Erythroblast (primary cell): ENCODE results near the gene RAB11FIP4.

ENCODE experiments used
- GATA1 ChIP-seq: IDR thresholded peaks from 2 replicates; pipeline ENCODE4 v1.6.1; 2011; ENCODE audit warnings: low read depth, mild to moderate bottlenecking, control low read depth, low read length, moderate library complexity
- POLR2A ChIP-seq: IDR thresholded peaks from 2 replicates; pipeline ENCODE4 v1.6.1; 2011; ENCODE audit warnings: mild to moderate bottlenecking, low read length

DNA sequence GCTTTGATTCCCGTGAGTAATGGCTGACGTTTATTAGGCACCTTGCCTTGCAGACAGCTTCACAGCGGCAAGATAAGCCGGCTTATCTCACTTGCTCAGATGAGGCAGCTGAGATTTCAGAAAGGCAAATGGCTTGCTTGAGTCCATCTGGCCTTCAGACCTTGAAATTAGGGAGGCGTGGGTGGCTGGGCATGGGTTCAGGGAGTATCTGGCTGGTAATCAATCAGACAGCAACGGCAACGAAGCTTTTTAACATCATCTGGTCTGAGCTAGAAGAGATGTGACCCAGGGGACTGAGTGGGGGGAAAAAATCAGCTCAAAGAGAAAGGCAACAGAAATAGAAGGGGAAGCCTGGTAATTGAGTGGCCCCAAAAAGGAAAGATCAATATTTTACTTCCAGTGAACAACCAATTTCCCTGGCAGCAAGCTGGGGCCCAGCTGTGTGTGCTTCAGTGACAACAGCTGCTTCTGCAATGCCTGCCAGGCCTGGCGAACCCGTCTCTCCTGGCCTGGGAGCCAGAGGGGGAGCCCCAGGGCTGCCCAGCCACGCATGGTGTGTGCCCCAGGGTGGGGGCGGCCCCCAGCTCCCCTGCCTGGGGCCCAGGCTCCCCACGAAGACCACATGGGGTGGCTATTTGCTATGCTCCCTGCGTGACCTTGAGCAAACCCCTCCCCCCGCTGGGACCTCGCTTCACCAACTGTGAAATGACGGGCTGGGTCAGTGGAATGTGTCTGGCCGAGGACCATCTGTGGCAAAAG, 34.0 kb downstream of the RAB11FIP4 start:
- TF ChIP-seq POLR2A = no peak
- TF ChIP-seq GATA1 = no peak
